K562 (cell line): ENCODE measurements around the gene ESRRG. TPM values are rescaled to one million over a fixed set of nuclear protein-coding genes. Genes with fewer than 3 reads are reported as not detected.

Experiments used
- CBFB ChIP-seq: sonication (generic); formaldehyde crosslinking; IDR thresholded peaks from 2 replicates; pipeline ENCODE4 v1.4.0; 2020; ENCODE audit warnings: mild to moderate bottlenecking, missing genetic modification reagents
- CREM ChIP-seq: IDR thresholded peaks from 2 replicates; pipeline ENCODE4 v1.6.1; 2014; ENCODE audit warnings: antibody characterized with exemption, low read depth
- HINFP ChIP-seq: fragments of 450-650 bp; conservative IDR thresholded peaks from 2 replicates; pipeline ENCODE4 v1.6.1; 2016; ENCODE audit warnings: missing genetic modification characterization, low read depth, mild to moderate bottlenecking, control low read depth, missing compliant biosample characterization
- HMG20A ChIP-seq: fragments of 450-650 bp; formaldehyde crosslinking; conservative IDR thresholded peaks from 2 replicates; pipeline ENCODE4 v1.4.0; 2020; ENCODE audit warnings: mild to moderate bottlenecking, mixed read lengths
- HMG20B ChIP-seq: fragments of 250-450 bp; sonication (Bioruptor Pico); IDR thresholded peaks from 2 replicates; pipeline ENCODE4 v1.5.0; 2021; ENCODE audit warnings: mild to moderate bottlenecking
- NEUROD1 ChIP-seq: fragments of 150-350 bp; IDR thresholded peaks from 2 replicates; pipeline ENCODE4 v1.6.1; 2014; ENCODE audit warnings: borderline replicate concordance, low read length, low read depth; ENCODE audit not compliant: partially characterized antibody
- PTRF ChIP-seq: fragments of 450-650 bp; IDR thresholded peaks from 2 replicates; pipeline ENCODE4 v1.6.1; 2016; ENCODE audit warnings: mild to moderate bottlenecking, missing genetic modification characterization, missing compliant biosample characterization
- SRSF1 ChIP-seq: fragments of 200-400 bp; formaldehyde crosslinking; IDR thresholded peaks from 2 replicates; pipeline ENCODE4 v1.6.1; 2017; ENCODE audit warnings: mild to moderate bottlenecking, low read depth, low read length, moderate library complexity
- TEAD1 ChIP-seq, 2 experiments: fragments of 450-650 bp in 1 of 2; sonication (generic) in 1 of 2; formaldehyde crosslinking; IDR thresholded peaks; 2 replicates each; pipeline versions ENCODE4 v1.4.0 to v1.8.0; 2020 to 2022; ENCODE audit warnings: mild to moderate bottlenecking in 2 of 2, missing genetic modification reagents in 1 of 2
- ZBTB33 ChIP-seq: sonication (generic); formaldehyde crosslinking; IDR thresholded peaks from 2 replicates; pipeline ENCODE4 v1.8.1; 2023; ENCODE audit warnings: mild to moderate bottlenecking, missing genetic modification reagents
- ZNF507 ChIP-seq: conservative IDR thresholded peaks from 2 replicates; pipeline ENCODE4 v1.6.1; 2017; ENCODE audit warnings: missing genetic modification characterization, missing compliant biosample characterization
- ZNF696 ChIP-seq: fragments of 250-450 bp; sonication (Bioruptor Pico); conservative IDR thresholded peaks from 2 replicates; pipeline ENCODE4 v1.4.0; 2020; ENCODE audit warnings: mild to moderate bottlenecking, moderate library complexity
- ZZZ3 ChIP-seq: fragments of 450-650 bp; IDR thresholded peaks from 2 replicates; pipeline ENCODE4 v1.6.1; 2016; ENCODE audit warnings: antibody characterized with exemption, mild to moderate bottlenecking, moderate library complexity
- polyA plus RNA-seq, 8 experiments: library from polyadenylated mRNA; depleted of rRNA in 4 of 8; stranded (reverse) in 5 of 8; unstranded in 3 of 8; fragments of >200 nt; fragmentation: Nextera tagmentation in 2 of 8; fragmentation: Illumina TruSeq in 1 of 8; extraction: Ambion mirVana in 2 of 8; extraction: Trizol in 1 of 8; gene quantifications; 2 replicates each; pipeline versions ENCODE4 v1.2.1 to v1.2.3, GENCODE V29; 2011 to 2014; ENCODE audit warnings: inconsistent platforms in 1 of 8, missing spikeins in 1 of 8
- total RNA-seq, 7 experiments: library from RNA; depleted of rRNA in 6 of 7; stranded (reverse); fragments of >200 nt in 6 of 7; fragmentation: Illumina TruSeq in 2 of 7; extraction: Trizol in 2 of 7; gene quantifications; 2 replicates each; pipeline versions ENCODE4 v1.2.1 to v1.2.3, GENCODE V29; 2011 to 2021; ENCODE audit warnings: low replicate concordance in 1 of 7
- TF ChIP-seq, protein P1 (sequence below): fragments of 450-650 bp; IDR thresholded peaks from 2 replicates; pipeline ENCODE4 v1.6.1; 2016; ENCODE audit warnings: borderline replicate concordance

The ESRRG gene
- total and polyA plus RNA-seq, 9 of the 15 experiments (the other 6 are each of a cell fraction or from before 2014, with no cell fraction given): not detected

DNA sequence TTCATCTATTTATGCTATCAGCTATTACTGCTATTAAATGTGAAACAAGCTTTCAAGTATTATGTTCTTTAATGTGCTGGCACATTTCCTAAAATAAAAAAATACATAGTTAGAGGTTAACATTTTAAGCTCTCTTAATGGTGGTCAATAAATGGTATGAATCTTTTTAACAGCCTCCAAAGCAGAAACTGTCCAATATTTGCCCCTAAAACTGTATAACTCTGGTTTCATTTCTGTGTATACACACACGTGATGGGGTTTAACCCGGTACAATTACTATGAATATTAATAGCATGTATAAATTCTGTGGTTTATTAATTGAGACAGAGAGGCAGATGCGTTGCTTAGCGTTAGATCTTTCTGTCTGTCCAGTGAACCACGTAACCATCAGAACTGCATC, 2.2 kb downstream of the ESRRG start (continued):
- TF ChIP-seq ZBTB33 (no peak), ZNF507 (tag) (no peak), CBFB (CRISPR knock-in tag) (no peak), HMG20A (no peak), NEUROD1 (no peak), ZZZ3 (no peak), TEAD1 (CRISPR knock-in tag; IDR thresholded peaks at IDR 0.05) (no peak), CREM (no peak), ZNF696 (CRISPR knock-in tag) (no peak), HINFP (no peak), HMG20B (CRISPR knock-in tag) (no peak), PTRF (tag) (no peak), SRSF1 (no peak)
- TF ChIP-seq, protein P1, sequence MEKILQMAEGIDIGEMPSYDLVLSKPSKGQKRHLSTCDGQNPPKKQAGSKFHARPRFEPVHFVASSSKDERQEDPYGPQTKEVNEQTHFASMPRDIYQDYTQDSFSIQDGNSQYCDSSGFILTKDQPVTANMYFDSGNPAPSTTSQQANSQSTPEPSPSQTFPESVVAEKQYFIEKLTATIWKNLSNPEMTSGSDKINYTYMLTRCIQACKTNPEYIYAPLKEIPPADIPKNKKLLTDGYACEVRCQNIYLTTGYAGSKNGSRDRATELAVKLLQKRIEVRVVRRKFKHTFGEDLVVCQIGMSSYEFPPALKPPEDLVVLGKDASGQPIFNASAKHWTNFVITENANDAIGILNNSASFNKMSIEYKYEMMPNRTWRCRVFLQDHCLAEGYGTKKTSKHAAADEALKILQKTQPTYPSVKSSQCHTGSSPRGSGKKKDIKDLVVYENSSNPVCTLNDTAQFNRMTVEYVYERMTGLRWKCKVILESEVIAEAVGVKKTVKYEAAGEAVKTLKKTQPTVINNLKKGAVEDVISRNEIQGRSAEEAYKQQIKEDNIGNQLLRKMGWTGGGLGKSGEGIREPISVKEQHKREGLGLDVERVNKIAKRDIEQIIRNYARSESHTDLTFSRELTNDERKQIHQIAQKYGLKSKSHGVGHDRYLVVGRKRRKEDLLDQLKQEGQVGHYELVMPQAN: no peak
